HL-60/S4 treated with retinoic acid at 250 ng/mL for 4 days and 3 days (cell line): Measurements from ENCODE around the gene IMMP2L.
"Not testable (repeated sequence)": the region's sequence is repeated elsewhere in the genome, so short reads cannot be mapped to it uniquely, and the experiment has no call there.

Source experiments
- in situ Hi-C: fragments of 300-500 bp; cut with MboI; formaldehyde crosslinking; loops from 2 replicates; pipeline ENCODE4 v1.7.0; 2022; ENCODE audit warnings: low sequenced_read_pairs

The IMMP2L gene

GRCh38 chr7:111357691-111358090 lies 204.6 kb downstream of the IMMP2L start:
- in situ Hi-C loops = no loop called here

- in situ Hi-C loops = no loop called here
Observed at GRCh38 chr7:111356941-111357340, 205.4 kb downstream of the IMMP2L start.

DNA sequence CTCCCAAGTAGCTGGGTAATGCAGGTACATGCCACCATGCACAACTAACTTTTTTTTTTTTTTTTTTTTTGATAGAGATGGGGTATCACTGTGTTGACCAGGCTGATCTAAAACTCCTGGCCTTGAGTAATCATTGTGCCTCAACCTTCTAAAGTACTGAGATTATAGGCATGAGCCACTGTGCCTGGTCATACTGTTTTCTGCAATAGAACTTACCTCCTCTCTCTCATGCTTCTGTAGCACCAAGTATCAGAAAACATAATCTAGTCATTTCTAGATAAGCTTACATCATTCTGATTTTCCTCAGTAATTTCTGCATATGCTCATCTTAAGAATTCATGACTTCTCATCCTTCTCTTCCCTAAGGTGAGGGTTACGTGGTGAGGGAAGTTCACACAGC lies 210.0 kb downstream of the IMMP2L start:
- in situ Hi-C loops = no loop called here

- in situ Hi-C loops = no loop called here
Observed at GRCh38 chr7:111346219-111346618, 216.1 kb downstream of the IMMP2L start.

- in situ Hi-C loops = no loop called here
Observed at GRCh38 chr7:111343017-111343416, 219.3 kb downstream of the IMMP2L start.

GRCh38 chr7:111339006-111339405 lies 223.3 kb downstream of the IMMP2L start:
- in situ Hi-C loops = no loop called here

- in situ Hi-C loops = no loop called here
Observed at GRCh38 chr7:111333010-111333409, 229.3 kb downstream of the IMMP2L start.

DNA sequence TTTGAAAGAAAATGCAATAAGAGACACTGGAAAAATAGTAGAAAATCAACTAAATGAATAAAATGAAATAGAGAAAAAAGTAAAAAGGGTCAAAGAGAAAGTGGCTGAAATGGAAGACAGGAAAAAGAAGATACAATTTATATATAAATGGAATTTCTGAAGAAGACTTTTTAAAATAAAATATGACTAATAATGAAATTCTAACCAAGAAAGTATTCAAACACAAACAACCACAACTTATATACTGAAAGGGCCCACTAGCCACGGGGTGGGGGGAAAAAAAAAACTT lies 232.1 kb downstream of the IMMP2L start:
- in situ Hi-C loops = no loop called here

DNA sequence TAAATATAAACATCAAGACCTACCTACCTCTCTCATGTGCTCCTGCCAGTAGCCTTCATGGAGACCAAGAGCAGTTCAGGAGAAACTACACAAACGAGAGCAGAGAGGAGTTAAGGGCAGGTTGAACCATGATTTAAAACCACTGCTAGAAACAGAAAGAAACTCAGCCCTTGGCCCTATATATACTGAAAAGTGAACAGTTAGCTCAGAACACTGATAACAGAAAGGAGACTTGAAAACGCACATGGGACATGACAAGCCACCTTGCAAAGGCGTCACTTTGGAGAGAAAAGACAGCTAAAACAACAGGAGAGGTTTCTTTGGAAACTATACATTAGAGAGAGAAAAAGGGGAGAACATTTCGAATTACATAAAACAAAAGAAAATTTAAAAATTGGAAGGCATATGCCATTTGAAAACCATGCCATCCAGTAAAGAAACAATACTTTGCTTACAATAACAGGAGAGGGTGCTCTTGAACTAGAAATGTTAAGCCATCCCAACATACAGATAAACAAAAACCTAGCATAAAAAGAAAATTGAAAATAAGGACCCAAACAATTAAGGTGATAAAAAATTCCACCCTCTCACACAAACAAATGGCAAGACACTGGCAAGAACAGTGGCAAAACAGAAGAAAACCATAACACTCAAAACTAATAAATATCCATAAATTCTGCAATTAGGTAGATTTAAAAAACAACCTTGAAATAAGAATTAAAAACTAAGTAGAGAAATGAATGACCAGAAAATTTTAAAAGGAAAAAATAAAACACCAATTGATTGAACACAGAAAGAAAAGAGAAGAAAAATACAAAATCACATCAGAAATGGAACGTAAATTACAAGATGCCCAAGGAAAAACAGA lies 232.7 kb downstream of the IMMP2L start:
- in situ Hi-C loops = no loop called here

DNA sequence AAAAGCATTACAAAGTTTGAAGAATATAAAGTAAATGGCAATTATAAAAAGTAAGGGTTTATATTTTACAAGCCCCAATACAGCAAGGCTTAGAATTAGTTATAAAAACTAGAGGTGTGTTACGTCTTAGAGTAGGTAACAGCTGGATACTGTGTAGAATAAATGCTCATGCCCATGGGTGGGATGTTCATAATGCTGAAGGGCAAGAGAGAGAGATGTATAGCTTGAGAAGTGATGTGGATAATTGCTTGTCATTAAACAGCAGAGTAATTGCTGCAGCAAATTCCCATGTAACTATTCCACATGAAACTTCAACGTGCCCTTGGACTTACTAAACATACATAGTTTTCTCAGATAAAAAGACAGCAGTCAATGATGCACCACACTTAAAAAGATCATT lies 233.8 kb downstream of the IMMP2L start:
- in situ Hi-C loops = no loop called here

DNA sequence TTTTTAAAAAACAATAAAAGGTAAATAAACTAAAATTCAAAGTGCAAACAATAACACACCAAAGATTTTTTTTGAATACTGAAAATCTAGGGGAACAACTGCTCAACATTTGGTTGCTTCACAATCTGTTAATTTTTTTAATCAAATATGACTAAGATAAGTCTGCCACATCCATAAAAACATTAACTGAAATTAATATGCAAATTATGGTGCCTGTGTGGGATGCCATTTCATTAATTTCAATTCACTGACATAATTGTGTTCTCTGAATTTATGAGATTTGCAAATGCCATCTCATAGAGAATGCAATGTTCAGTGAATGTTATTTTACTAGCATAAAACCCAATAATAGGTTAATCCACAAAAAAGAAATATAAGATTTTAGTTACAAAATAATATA lies 237.5 kb downstream of the IMMP2L start:
- in situ Hi-C loops = no loop called here

- in situ Hi-C loops = no loop called here
Observed at GRCh38 chr7:111324228-111324627, 238.1 kb downstream of the IMMP2L start.

GRCh38 chr7:111323670-111324069 lies 238.6 kb downstream of the IMMP2L start:
- in situ Hi-C loops = not testable (repeated sequence)

GRCh38 chr7:111320133-111320532 lies 242.2 kb downstream of the IMMP2L start:
- in situ Hi-C loops = no loop called here

DNA sequence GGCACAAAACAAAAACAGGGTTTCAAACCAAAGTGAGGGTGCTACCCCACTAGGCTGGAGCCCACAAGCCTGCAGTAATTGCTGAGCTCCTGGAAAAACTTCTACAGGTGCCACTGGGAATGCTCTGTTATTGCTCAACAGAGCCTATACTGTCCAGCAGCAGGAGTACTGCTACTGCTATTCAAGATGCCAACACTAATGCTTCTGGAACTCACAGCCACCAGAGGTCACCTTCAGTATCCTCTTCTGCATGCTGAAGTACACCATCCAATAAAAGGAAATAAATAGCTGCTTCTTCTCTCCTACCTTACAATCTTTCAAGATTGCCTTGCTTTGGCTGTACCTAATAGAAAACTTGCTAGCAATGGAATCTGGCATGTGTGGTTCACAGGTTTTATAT lies 249.3 kb downstream of the IMMP2L start:
- in situ Hi-C loops = no loop called here

DNA sequence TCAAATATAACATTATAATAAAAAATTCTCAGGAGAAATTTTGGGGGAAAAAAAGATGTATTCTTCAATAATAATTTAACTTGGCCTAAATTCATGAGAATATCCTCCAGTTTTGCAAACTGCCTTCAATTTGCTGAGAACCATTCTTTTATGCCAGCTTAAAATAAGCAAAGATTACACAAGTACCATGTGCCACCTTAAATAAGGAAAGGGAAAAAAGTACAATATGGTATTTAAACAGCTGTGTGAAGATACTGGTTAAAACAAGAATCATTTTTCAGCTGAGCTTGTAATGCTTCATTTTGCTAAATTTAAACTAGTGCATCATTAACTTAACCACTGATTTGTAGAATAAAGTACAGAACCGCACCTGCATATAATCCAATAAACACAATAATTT lies 253.6 kb downstream of the IMMP2L start:
- in situ Hi-C loops = no loop called here

DNA sequence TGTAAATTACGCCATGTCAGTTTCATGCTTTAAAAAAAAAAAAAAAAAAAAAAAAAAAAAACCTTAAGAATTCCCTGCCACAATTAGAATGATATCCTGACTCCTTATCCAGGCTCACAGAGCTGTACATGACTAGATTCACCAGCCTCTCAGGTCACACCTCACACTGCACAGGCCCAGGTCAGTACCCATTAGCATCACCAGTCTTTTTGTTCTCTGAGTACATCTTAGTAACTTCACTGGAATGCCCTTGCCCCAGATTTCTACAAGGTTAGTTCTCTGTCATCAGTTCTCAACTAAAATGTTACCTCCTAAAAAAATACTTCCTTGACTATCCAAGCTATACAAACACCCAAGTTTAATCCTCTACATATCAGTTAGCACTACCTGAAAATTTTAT lies 260.4 kb downstream of the IMMP2L start:
- in situ Hi-C loops = no loop called here

- in situ Hi-C loops = no loop called here
Observed at GRCh38 chr7:111294494-111294893, 267.8 kb downstream of the IMMP2L start.

DNA sequence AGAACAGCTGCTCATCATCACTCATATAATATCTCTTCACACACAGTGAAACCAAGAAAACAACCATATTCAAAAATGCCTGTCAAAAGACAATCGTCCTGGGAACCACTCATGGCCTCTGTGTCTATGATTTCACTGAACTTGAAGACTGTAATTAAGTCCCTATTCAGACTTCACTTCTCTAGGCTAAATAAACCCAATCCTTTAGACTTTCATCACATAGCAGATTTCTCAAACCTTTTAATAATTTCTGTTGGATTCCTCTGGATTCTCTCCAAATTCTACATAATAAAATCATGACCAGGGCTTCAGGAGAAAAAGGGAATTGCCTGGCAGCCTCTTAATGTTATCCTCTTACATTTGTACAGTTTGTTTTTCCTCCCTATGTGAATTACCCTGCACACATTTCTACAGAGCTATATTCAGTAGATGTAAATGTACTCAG lies 270.2 kb downstream of the IMMP2L start:
- in situ Hi-C loops = no loop called here

DNA sequence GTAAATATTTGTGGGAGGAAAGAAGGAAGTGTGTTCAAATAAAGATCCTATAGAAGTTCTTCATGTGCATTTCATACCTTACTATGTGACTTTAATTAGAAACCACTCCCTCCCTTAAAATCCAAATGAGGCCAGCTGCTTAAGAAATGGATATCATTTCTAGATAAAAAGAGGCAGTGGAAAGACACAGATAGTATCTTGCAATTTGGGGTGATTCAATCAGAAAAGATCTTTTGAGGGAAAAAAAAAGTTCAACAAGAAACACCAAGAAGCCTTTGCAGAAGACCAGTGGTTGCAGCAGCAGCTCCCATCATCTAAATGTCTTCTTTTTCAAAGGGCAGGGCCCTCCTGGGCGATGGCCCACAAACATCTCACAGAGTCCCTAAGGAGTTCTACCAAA lies 271.3 kb downstream of the IMMP2L start:
- in situ Hi-C loops = no loop called here

DNA sequence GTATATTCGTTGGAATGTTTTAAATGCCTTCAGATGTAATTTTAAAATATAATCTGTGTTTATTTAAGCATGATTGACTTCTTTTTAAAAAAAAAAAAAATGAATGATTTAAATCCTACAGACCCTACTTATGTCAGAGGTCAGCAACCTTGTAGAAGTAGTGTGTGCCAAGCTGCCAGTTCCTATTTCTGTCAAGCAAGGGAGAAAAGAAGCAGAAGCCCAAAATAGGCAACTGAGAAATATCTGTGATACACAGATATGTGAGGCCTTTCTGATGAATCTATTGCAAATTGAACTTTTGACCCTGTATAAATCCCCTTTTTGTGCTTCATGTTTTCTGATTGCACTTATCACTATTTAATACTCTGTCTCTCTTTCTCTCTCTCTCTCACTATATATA lies 271.9 kb downstream of the IMMP2L start:
- in situ Hi-C loops = no loop called here

GRCh38 chr7:111288441-111288840 lies 273.9 kb downstream of the IMMP2L start:
- in situ Hi-C loops = not testable (repeated sequence)

GRCh38 chr7:111282626-111283025 lies 279.7 kb downstream of the IMMP2L start:
- in situ Hi-C loops = no loop called here
